NOMO-1 treated with dmso at 0.1 percent for 144 hours (cell line): ENCODE data around the gene DDX54.

Source experiments
- DNase-seq: peaks from one replicate; lab custom pipeline; 2025; ENCODE audit not compliant: unreplicated experiment; lab: John Stamatoyannopoulos, UW

The DDX54 gene

GRCh38 chr12:113185180-113186032, at the start of gene DDX54, which contains the start of gene RITA1:
TSS of gene DDX54 (minus strand) at chr12:113185478. CDS start at chr12:113185451, 27 bp downstream.
TSS of gene RITA1 (plus strand) at chr12:113185721. CDS start at chr12:113186747, 1,026 bp downstream.
- DNase-seq = peak; percentile 73

- DNase-seq = no peak
Measured at GRCh38 chr12:113234483-113234882, 49.2 kb upstream of the DDX54 start.

- DNase-seq = no peak
Measured at GRCh38 chr12:113233967-113234366, 48.7 kb upstream of the DDX54 start.

GRCh38 chr12:113232840-113233585, 47.7 kb upstream of the DDX54 start:
- peak; percentile 91 for DNase-seq

GRCh38 chr12:113232089-113232839, 47.0 kb upstream of the DDX54 start:
- DNase-seq = no peak

- no peak for DNase-seq
Measured at GRCh38 chr12:113231235-113232088, 46.2 kb upstream of the DDX54 start.

- DNase-seq = no peak
Measured at GRCh38 chr12:113230315-113231234, 45.3 kb upstream of the DDX54 start.

GRCh38 chr12:113228394-113229028, 43.2 kb upstream of the DDX54 start:
- no peak for DNase-seq

GRCh38 chr12:113227686-113228391, 42.6 kb upstream of the DDX54 start:
- DNase-seq = no peak

GRCh38 chr12:113226696-113227568, 41.7 kb upstream of the DDX54 start:
- DNase-seq = no peak

GRCh38 chr12:113224955-113225354, 39.7 kb upstream of the DDX54 start:
- DNase-seq = no peak

GRCh38 chr12:113222730-113223531, 37.7 kb upstream of the DDX54 start:
- DNase-seq = no peak

- DNase-seq = no peak
Measured at GRCh38 chr12:113221997-113222729, 36.9 kb upstream of the DDX54 start.

GRCh38 chr12:113221181-113221996, 36.1 kb upstream of the DDX54 start, which contains the start of gene TPCN1:
TSS of gene TPCN1 (plus strand) at chr12:113221464. CDS start at chr12:113226853, 5,389 bp downstream.
- DNase-seq = peak; percentile 99
